Colon (tissue), 2 donors: ENCODE data around the gene INTS2.
"Not testable (repeated sequence)": the region's sequence is repeated elsewhere in the genome, so short reads cannot be mapped to it uniquely, and the experiment has no call there.

Source experiments
- FAIRE-seq: peaks from 2 replicates; lab custom pipeline; 2012; peaks lifted over from hg19 to GRCh38; lab: Jason Lieb, UNC
- donor health status: control.
- donor health status: control.

Gene INTS2

GRCh38 chr17:61819265-61819664 is 108.5 kb downstream of the INTS2 start:
- not testable (repeated sequence) for FAIRE-seq

- no peak for FAIRE-seq
Measured at GRCh38 chr17:61818225-61818624, 109.6 kb downstream of the INTS2 start.

GRCh38 chr17:61817452-61817851 is 110.3 kb downstream of the INTS2 start:
- FAIRE-seq, result no peak

DNA sequence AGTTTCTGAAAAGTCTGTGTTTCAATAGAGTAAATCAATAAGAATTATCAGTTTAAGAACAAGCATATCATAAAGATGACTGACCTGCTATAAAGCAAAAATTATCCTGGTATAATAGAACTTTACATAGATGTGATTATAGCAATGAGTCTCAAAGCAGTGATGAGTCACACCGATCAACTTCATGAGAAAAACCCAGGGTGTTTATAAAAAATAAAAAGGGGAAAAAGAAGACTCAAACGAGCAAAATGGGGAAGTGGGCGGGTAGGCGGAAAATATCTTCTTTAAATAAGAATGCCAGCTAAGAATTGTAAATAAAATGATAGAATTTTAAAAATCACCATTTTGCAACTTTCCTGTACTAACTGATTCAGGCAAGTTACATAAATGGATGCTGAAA is 111.2 kb downstream of the INTS2 start:
- FAIRE-seq, result no peak

- FAIRE-seq, result no peak
Measured at GRCh38 chr17:61815863-61816503, 111.8 kb downstream of the INTS2 start.
